CD14-positive monocyte (primary cell): ENCODE measurements around the gene SYAP1. TPM values are rescaled to one million over a fixed set of nuclear protein-coding genes. Genes with fewer than 3 reads are reported as not detected.

ENCODE experiments used
- DNase-seq, 3 donors: peaks; one replicate each; pipeline ENCODE4 v3.0.0-alpha.2; 2011 to 2022
- H2AFZ ChIP-seq: 2 replicates; pipeline ENCODE4 v1.6.0; 2012; ENCODE audit warnings: mild to moderate bottlenecking, low read depth, low read length, inconsistent platforms; ENCODE audit not compliant: insufficient read depth, poor library complexity, severe bottlenecking
- H3K27ac ChIP-seq, 2 donors: 1 replicate in 1 of 2; 2 replicates in 1 of 2; pipeline ENCODE4 v1.5.1; 2012 to 2013; ENCODE audit warnings: low read length in 2 of 2, control low read depth in 1 of 2, inconsistent platforms in 1 of 2, low read depth in 1 of 2, mild to moderate bottlenecking in 1 of 2
- H3K27me3 ChIP-seq, 2 donors: one replicate each; pipeline versions ENCODE4 v1.6.0 to v1.6.1; 2011 to 2013; ENCODE audit warnings: low read length in 2 of 2; ENCODE audit not compliant: control insufficient read depth in 2 of 2, insufficient read depth in 2 of 2
- H3K36me3 ChIP-seq, 2 donors: replicated peaks in 1 of 2; 1 replicate in 1 of 2; 2 replicates in 1 of 2; pipeline versions ENCODE4 v1.5.1 to v1.6.1; 2012 to 2013; ENCODE audit warnings: low read length in 2 of 2, control low read depth in 1 of 2, inconsistent platforms in 1 of 2, mild to moderate bottlenecking in 1 of 2; ENCODE audit not compliant: insufficient read depth in 2 of 2, control insufficient read depth in 1 of 2
- H3K4me1 ChIP-seq, 2 donors: 1 replicate in 1 of 2; 2 replicates in 1 of 2; pipeline versions ENCODE4 v1.5.1 to v1.6.1; 2012 to 2013; ENCODE audit warnings: low read length in 2 of 2, control low read depth in 1 of 2, inconsistent platforms in 1 of 2, mild to moderate bottlenecking in 1 of 2, moderate library complexity in 1 of 2; ENCODE audit not compliant: insufficient read depth in 2 of 2, control insufficient read depth in 1 of 2
- H3K4me2 ChIP-seq: replicated peaks from 2 replicates; pipeline ENCODE3; 2012; ENCODE audit warnings: low read length, moderate library complexity, mild to moderate bottlenecking; ENCODE audit not compliant: poor library complexity, severe bottlenecking; ENCODE audit errors: extremely low read depth
- H3K4me3 ChIP-seq, 3 experiments: fragments of 200-600 bp in 1 of 3; sonication (generic) in 1 of 3; replicated peaks in 1 of 3; 1 replicate in 2 of 3; 2 replicates in 1 of 3; pipeline ENCODE4 v1.5.1; 2011 to 2013; ENCODE audit warnings: low read length in 3 of 3, mild to moderate bottlenecking in 3 of 3, control low read depth in 2 of 3, low read depth in 2 of 3, inconsistent platforms in 1 of 3, moderate library complexity in 1 of 3
- H3K79me2 ChIP-seq: 2 replicates; pipeline ENCODE4 v1.6.0; 2012; ENCODE audit warnings: mild to moderate bottlenecking, control low read depth, inconsistent platforms, low read length, moderate library complexity; ENCODE audit not compliant: insufficient read depth
- H3K9ac ChIP-seq: 2 replicates; pipeline ENCODE4 v1.6.0; 2017; ENCODE audit warnings: low read length, mild to moderate bottlenecking; ENCODE audit not compliant: insufficient read depth, poor library complexity, severe bottlenecking
- H3K9me3 ChIP-seq, 2 donors: replicated peaks in 1 of 2; 1 replicate in 1 of 2; 2 replicates in 1 of 2; pipeline versions ENCODE4 v1.5.1 to v1.6.1; 2012 to 2013; ENCODE audit warnings: low read length in 2 of 2, control low read depth in 1 of 2; ENCODE audit not compliant: control insufficient read depth in 1 of 2, insufficient read depth in 1 of 2
- H4K20me1 ChIP-seq: 2 replicates; pipeline ENCODE4 v1.6.0; 2012; ENCODE audit warnings: mild to moderate bottlenecking, low read length, control low read depth, moderate library complexity; ENCODE audit not compliant: insufficient read depth
- H3K27ac Mint-ChIP-seq, 7 donors: one replicate each; pipeline ENCODE4 v1.8.0; 2020; ENCODE audit warnings: mild to moderate bottlenecking in 7 of 7, mixed read lengths in 7 of 7, moderate library complexity in 6 of 7, inconsistent platforms in 2 of 7
- H3K27me3 Mint-ChIP-seq, 3 donors: one replicate each; pipeline ENCODE4 v1.8.0; 2021 to 2022; ENCODE audit warnings: low read depth in 3 of 3, mild to moderate bottlenecking in 3 of 3, mixed read lengths in 3 of 3, moderate library complexity in 3 of 3, inconsistent platforms in 1 of 3
- H3K36me3 Mint-ChIP-seq, 2 donors: one replicate each; pipeline ENCODE4 v1.8.0; 2020; ENCODE audit warnings: mixed read lengths in 2 of 2, inconsistent platforms in 1 of 2, mild to moderate bottlenecking in 1 of 2
- H3K4me1 Mint-ChIP-seq: one replicate; pipeline ENCODE4 v1.8.0; 2020; ENCODE audit warnings: mild to moderate bottlenecking, mixed read lengths
- H3K4me3 Mint-ChIP-seq, 2 donors: one replicate each; pipeline ENCODE4 v1.8.0; 2020; ENCODE audit warnings: mild to moderate bottlenecking in 2 of 2, mixed read lengths in 2 of 2, moderate library complexity in 1 of 2
- H3K9me3 Mint-ChIP-seq, 7 donors: one replicate each; pipeline ENCODE4 v1.8.0; 2020 to 2022; ENCODE audit warnings: mixed read lengths in 7 of 7, mild to moderate bottlenecking in 6 of 7, moderate library complexity in 6 of 7, inconsistent platforms in 2 of 7
- CTCF ChIP-seq: fragments of 200-600 bp; IDR thresholded peaks from one replicate; pipeline ENCODE4 v1.8.0; 2022; ENCODE audit warnings: antibody characterized with exemption, mild to moderate bottlenecking
- WGBS: methylation state at CpG from one replicate; pipeline ENCODE4 v1.1.5; 2013; ENCODE audit warnings: missing lambda C conversion rate; ENCODE audit not compliant: insufficient coverage; 5-methylcytosine and 5-hydroxymethylcytosine counted together
- intact Hi-C, 2 donors: fragments of 100-400 bp; cut with micrococcal nuclease; formaldehyde crosslinking; loops; one replicate each; pipeline versions ENCODE4 v1.15.0 to v1.15.1; 2023
- polyA plus RNA-seq, 3 donors: library from polyadenylated mRNA; depleted of rRNA in 1 of 3; unstranded in 2 of 3; stranded (reverse) in 1 of 3; fragments of 300-500 nt in 2 of 3; fragments of >200 nt in 1 of 3; fragmentation: Illumina TruSeq in 2 of 3; gene quantifications; 1 replicate in 2 of 3; 2 replicates in 1 of 3; pipeline ENCODE4 v1.2.3, GENCODE V29; 2012 to 2021

The SYAP1 gene
- polyA plus RNA-seq, 3 donors: 4.2 to 9.0 (median 7.1) TPM

DNA sequence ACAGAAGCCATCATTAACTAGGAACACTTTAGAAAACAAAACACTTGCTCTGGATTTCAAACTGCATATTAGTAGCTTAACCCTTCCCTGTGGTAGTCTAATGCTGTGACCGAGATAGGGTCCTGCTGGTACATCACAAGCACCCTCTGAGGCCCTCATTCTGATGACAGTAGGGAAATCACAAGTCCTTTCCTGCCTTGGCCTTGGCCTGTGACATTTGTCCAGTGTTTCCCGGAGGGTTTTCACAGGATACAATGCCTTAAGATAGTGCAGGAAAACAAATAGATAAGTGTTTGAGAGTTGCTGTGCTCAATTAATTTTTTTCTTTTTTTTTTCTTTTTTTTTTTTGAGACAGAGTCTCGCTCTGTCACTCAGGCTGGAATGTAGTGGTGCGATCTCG is 29.0 kb downstream of the SYAP1 start:
- Histone ChIP-seq H3K4me3 (no peak overlapping the region), H3K27me3 (no peaks in the 10 kb centered on the region), H3K4me2 (no peak overlapping the region), H2AFZ (no peak overlapping the region), H3K9me3 (no peaks in the 10 kb centered on the region), H3K4me1 (no peaks in the 10 kb centered on the region), H3K9ac (no peak overlapping the region), H4K20me1 (no peaks in the 10 kb centered on the region), H3K79me2 (no peaks in the 10 kb centered on the region), H3K36me3 (peaks cover 47 to 68% of the 10 kb centered on the region in 2 donors), H3K27ac (no peak overlapping the region)
- no peak for DNase-seq
- no peak overlapping the region for H3K27ac Mint-ChIP-seq
- no peaks in the 10 kb centered on the region for H3K4me1 Mint-ChIP-seq
- no peak for TF ChIP-seq CTCF
- no peak overlapping the region for H3K4me3 Mint-ChIP-seq
- peaks cover 0 to 32% (median 0%) of the 10 kb centered on the region in 3 donors for H3K27me3 Mint-ChIP-seq
- WGBS: no CpG with 5 or more reads among the region's 5 CpGs
- intact Hi-C loops: no loop called here
- peaks cover 42 to 70% of the 10 kb centered on the region in 2 donors for H3K36me3 Mint-ChIP-seq
- H3K9me3 Mint-ChIP-seq: no peaks in the 10 kb centered on the region

DNA sequence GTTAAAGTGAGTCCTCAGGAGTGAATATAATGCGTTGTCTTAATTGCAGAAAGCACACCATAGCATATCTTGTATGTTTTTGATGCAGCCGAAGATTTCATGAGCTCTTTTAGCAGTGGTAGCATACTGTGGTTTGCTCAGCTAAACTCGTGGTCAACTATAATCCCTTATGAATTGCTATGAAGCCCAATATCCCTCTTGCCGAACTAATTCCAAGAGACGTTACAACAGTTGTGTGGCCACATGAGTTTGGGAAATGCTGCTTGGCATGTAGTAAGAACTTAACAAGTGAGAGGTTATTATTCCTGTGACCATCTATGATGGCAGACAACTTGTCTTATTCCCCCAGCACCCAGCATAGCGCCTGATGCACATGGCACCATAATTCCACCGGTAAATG is 30.7 kb downstream of the SYAP1 start:
- H3K4me1 ChIP-seq: no peaks in the 10 kb centered on the region
- H3K27ac Mint-ChIP-seq: no peak overlapping the region

More for the DNA sequence above, 30.7 kb downstream of the SYAP1 start:
- H3K4me1 Mint-ChIP-seq: no peaks in the 10 kb centered on the region
- intact Hi-C loops: no loop called here
- peaks cover 0 to 39% (median 0%) of the 10 kb centered on the region in 3 donors for H3K27me3 Mint-ChIP-seq
- H4K20me1 ChIP-seq: no peaks in the 10 kb centered on the region
- TF ChIP-seq CTCF: no peak
- no CpG with 5 or more reads among the region's 7 CpGs for WGBS
- no peak overlapping the region for H3K27ac ChIP-seq
- no peak for DNase-seq
- peaks cover 42 to 63% of the 10 kb centered on the region in 2 donors for H3K36me3 Mint-ChIP-seq
- peaks cover 39 to 63% of the 10 kb centered on the region in 2 donors for H3K36me3 ChIP-seq
- no peaks in the 10 kb centered on the region for H3K9me3 Mint-ChIP-seq
- H3K9ac ChIP-seq: no peak overlapping the region
- no peaks in the 10 kb centered on the region for H3K79me2 ChIP-seq
- no peak overlapping the region for H2AFZ ChIP-seq
- no peak overlapping the region for H3K4me3 ChIP-seq
- H3K4me3 Mint-ChIP-seq: no peak overlapping the region
- H3K27me3 ChIP-seq: no peaks in the 10 kb centered on the region
- H3K4me2 ChIP-seq: no peak overlapping the region
- no peaks in the 10 kb centered on the region for H3K9me3 ChIP-seq
